HepG2 (cell line): ENCODE data around the gene GRK5. TPM values are rescaled to one million over a fixed set of nuclear protein-coding genes. Genes with fewer than 3 reads are reported as not detected.
A peak's percentile ranks its signal among the peaks of the same experiment; 100 is the strongest.

Source experiments
- CAMTA2 ChIP-seq: sonication (generic); formaldehyde crosslinking; IDR thresholded peaks from 2 replicates; pipeline ENCODE4 v1.4.0; 2020; ENCODE audit warnings: mild to moderate bottlenecking, missing genetic modification reagents, borderline replicate concordance
- CREB1 ChIP-seq, 2 experiments: fragments of 450-650 bp in 1 of 2; IDR thresholded peaks; 2 replicates each; pipeline ENCODE4 v1.6.1; 2016 to 2017; ENCODE audit warnings: control low read depth in 1 of 2, mild to moderate bottlenecking in 1 of 2, missing compliant biosample characterization in 1 of 2, missing genetic modification characterization in 1 of 2
- ETV5 ChIP-seq: IDR thresholded peaks from 2 replicates; pipeline ENCODE4 v1.6.1; 2018; ENCODE audit warnings: missing biosample characterization, missing genetic modification reagents, inconsistent platforms, borderline replicate concordance
- JDP2 ChIP-seq: sonication (generic); formaldehyde crosslinking; IDR thresholded peaks from 2 replicates; pipeline ENCODE4 v1.8.1; 2022; ENCODE audit warnings: missing genetic modification reagents, borderline replicate concordance
- KAT7 ChIP-seq: IDR thresholded peaks from 2 replicates; pipeline ENCODE4 v1.6.1; 2018; ENCODE audit warnings: borderline replicate concordance, missing compliant biosample characterization
- KAT8 ChIP-seq: IDR thresholded peaks from 2 replicates; pipeline ENCODE4 v1.6.1; 2016; ENCODE audit warnings: missing genetic modification reagents, missing compliant biosample characterization
- KLF11 ChIP-seq: IDR thresholded peaks from 2 replicates; pipeline ENCODE4 v1.6.1; 2016; ENCODE audit warnings: missing compliant biosample characterization
- MIER3 ChIP-seq: IDR thresholded peaks from 2 replicates; pipeline ENCODE4 v1.6.1; 2016; ENCODE audit warnings: missing compliant biosample characterization, borderline replicate concordance
- RARG ChIP-seq: sonication (generic); formaldehyde crosslinking; IDR thresholded peaks from 2 replicates; pipeline ENCODE4 v1.4.0; 2020; ENCODE audit warnings: low read depth, mild to moderate bottlenecking, missing genetic modification reagents
- RCOR2 ChIP-seq: IDR thresholded peaks from 2 replicates; pipeline ENCODE4 v1.6.1; 2016; ENCODE audit warnings: missing biosample characterization, missing genetic modification reagents
- SCMH1 ChIP-seq: sonication (generic); formaldehyde crosslinking; IDR thresholded peaks from 2 replicates; pipeline ENCODE4 v1.9.0; 2021; ENCODE audit warnings: missing genetic modification reagents, mild to moderate bottlenecking, borderline replicate concordance
- SOX5 ChIP-seq: IDR thresholded peaks from 2 replicates; pipeline ENCODE4 v1.6.1; 2016; ENCODE audit warnings: borderline replicate concordance
- SRSF4 ChIP-seq: fragments of 200-400 bp; formaldehyde crosslinking; IDR thresholded peaks from one replicate; pipeline ENCODE4 v1.6.1; 2018; ENCODE audit warnings: mild to moderate bottlenecking, low read depth, low read length, moderate library complexity; ENCODE audit not compliant: poor library complexity, severe bottlenecking
- ZNF12 ChIP-seq: sonication (generic); formaldehyde crosslinking; IDR thresholded peaks from 2 replicates; pipeline ENCODE4 v1.5.0; 2020; ENCODE audit warnings: missing genetic modification reagents
- ZNF446 ChIP-seq: sonication (generic); formaldehyde crosslinking; IDR thresholded peaks from 2 replicates; pipeline ENCODE4 v1.5.0; 2020; ENCODE audit warnings: mild to moderate bottlenecking, missing genetic modification reagents
- ZNF577 ChIP-seq: sonication (generic); formaldehyde crosslinking; IDR thresholded peaks from 2 replicates; pipeline ENCODE4 v1.4.0; 2020; ENCODE audit warnings: mild to moderate bottlenecking, low read depth, missing genetic modification reagents, borderline replicate concordance
- ZNF616 ChIP-seq: sonication (generic); formaldehyde crosslinking; IDR thresholded peaks from 2 replicates; pipeline ENCODE4 v1.5.0; 2020; ENCODE audit warnings: low read depth, mild to moderate bottlenecking, missing genetic modification reagents
- ZNF841 ChIP-seq: sonication (generic); formaldehyde crosslinking; IDR thresholded peaks from 2 replicates; pipeline ENCODE4 v1.8.1; 2023; ENCODE audit warnings: missing genetic modification reagents, borderline replicate concordance
- polyA plus RNA-seq, 8 experiments: library from polyadenylated mRNA; depleted of rRNA in 3 of 8; stranded (reverse) in 7 of 8; unstranded in 1 of 8; fragments of >200 nt; fragmentation: Illumina TruSeq in 4 of 8; extraction: Trizol in 4 of 8; gene quantifications; 2 replicates each; pipeline versions ENCODE4 v1.2.1 to v1.2.3, GENCODE V29; 2011 to 2016; ENCODE audit warnings: low read depth in 4 of 8, missing spikeins in 1 of 8, mixed read lengths in 1 of 8; ENCODE audit not compliant: insufficient read depth in 1 of 8
- total RNA-seq, 5 experiments: library from RNA; depleted of rRNA; stranded (reverse); fragments of >200 nt; fragmentation: Illumina TruSeq; extraction: Trizol; gene quantifications; 2 replicates each; pipeline ENCODE4 v1.2.3, GENCODE V29; 2016; ENCODE audit warnings: low read depth in 1 of 5
- TF ChIP-seq, protein P1 (sequence below): sonication (generic); formaldehyde crosslinking; IDR thresholded peaks from 2 replicates; pipeline ENCODE4 v1.5.0; 2020; ENCODE audit warnings: missing genetic modification reagents
- TF ChIP-seq, protein P2 (sequence below): sonication (generic); formaldehyde crosslinking; conservative IDR thresholded peaks from 2 replicates; pipeline ENCODE4 v1.4.0; 2020; ENCODE audit warnings: missing genetic modification reagents
- TF ChIP-seq, protein P3 (sequence below): sonication (generic); formaldehyde crosslinking; IDR thresholded peaks from 2 replicates; pipeline ENCODE4 v1.9.0; 2021; ENCODE audit warnings: missing genetic modification reagents, borderline replicate concordance
- TF ChIP-seq, protein P4 (sequence below): sonication (generic); formaldehyde crosslinking; IDR thresholded peaks from 2 replicates; pipeline ENCODE4 v1.8.0; 2022; ENCODE audit warnings: low read depth, missing genetic modification reagents
- TF ChIP-seq, protein P5 (sequence below): sonication (generic); formaldehyde crosslinking; IDR thresholded peaks from 2 replicates; pipeline ENCODE4 v1.5.0; 2020; ENCODE audit warnings: mild to moderate bottlenecking, missing genetic modification reagents, moderate library complexity

The GRK5 gene
- total and polyA plus RNA-seq, 2 of the 13 experiments (the other 11 are each of a cell fraction or from before 2014, with no cell fraction given) = 10.4 to 12.6 TPM

DNA sequence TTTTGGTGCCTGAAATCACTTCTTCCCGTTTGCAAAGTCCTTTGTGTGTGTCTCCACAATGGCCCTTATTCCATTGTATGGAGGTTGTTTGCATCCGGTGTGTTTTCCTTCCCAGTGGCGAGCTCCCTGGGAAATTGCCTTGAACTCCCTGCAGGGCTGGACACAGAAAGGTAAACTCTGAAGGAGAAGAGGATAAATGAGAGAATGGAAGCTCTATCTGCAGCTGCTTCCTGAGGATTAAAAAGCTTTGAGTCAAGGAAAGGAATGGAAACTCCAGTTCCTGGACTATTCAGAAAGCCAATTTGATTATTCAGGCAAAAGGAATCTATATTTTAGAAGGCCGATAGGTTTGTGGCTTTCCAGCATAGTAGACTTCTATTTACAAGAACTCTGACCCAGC is 4.4 kb upstream of the GRK5 start (continued):
- TF ChIP-seq, protein P1, sequence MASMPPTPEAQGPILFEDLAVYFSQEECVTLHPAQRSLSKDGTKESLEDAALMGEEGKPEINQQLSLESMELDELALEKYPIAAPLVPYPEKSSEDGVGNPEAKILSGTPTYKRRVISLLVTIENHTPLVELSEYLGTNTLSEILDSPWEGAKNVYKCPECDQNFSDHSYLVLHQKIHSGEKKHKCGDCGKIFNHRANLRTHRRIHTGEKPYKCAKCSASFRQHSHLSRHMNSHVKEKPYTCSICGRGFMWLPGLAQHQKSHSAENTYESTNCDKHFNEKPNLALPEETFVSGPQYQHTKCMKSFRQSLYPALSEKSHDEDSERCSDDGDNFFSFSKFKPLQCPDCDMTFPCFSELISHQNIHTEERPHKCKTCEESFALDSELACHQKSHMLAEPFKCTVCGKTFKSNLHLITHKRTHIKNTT (CRISPR knock-in tag) = no peak
- TF ChIP-seq RCOR2 (0 out of 2 replicates have a peak, but pooled peaks have one; percentile 34), SRSF4 (no peak), ZNF577 (CRISPR knock-in tag) (no peak), ZNF12 (no peak), RARG (no peak), MIER3 (no peak), ZNF616 (no peak), SCMH1 (CRISPR knock-in tag) (no peak), KLF11 (CRISPR knock-in tag) (no peak), ZNF841 (CRISPR knock-in tag) (no peak), KAT8 (CRISPR knock-in tag) (0 out of 2 replicates have a peak, but pooled peaks have one; percentile 27), ETV5 (peak; percentile 79; the same call in 1 of the 2 replicates), SOX5 (CRISPR knock-in tag) (peak; percentile 75; the same call in 1 of the 2 replicates), ZNF446 (CRISPR knock-in tag) (no peak), JDP2 (no peak), CAMTA2 (no peak), CREB1 (IDR thresholded peaks at IDR 0.05) (no peak), CREB1 (CRISPR knock-in tag; IDR thresholded peaks at IDR 0.05) (no peak), KAT7 (CRISPR knock-in tag) (no peak)
- TF ChIP-seq, protein P2, sequence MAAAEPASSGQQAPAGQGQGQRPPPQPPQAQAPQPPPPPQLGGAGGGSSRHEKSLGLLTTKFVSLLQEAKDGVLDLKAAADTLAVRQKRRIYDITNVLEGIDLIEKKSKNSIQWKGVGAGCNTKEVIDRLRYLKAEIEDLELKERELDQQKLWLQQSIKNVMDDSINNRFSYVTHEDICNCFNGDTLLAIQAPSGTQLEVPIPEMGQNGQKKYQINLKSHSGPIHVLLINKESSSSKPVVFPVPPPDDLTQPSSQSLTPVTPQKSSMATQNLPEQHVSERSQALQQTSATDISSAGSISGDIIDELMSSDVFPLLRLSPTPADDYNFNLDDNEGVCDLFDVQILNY (CRISPR knock-in tag) = no peak
- TF ChIP-seq, protein P3, sequence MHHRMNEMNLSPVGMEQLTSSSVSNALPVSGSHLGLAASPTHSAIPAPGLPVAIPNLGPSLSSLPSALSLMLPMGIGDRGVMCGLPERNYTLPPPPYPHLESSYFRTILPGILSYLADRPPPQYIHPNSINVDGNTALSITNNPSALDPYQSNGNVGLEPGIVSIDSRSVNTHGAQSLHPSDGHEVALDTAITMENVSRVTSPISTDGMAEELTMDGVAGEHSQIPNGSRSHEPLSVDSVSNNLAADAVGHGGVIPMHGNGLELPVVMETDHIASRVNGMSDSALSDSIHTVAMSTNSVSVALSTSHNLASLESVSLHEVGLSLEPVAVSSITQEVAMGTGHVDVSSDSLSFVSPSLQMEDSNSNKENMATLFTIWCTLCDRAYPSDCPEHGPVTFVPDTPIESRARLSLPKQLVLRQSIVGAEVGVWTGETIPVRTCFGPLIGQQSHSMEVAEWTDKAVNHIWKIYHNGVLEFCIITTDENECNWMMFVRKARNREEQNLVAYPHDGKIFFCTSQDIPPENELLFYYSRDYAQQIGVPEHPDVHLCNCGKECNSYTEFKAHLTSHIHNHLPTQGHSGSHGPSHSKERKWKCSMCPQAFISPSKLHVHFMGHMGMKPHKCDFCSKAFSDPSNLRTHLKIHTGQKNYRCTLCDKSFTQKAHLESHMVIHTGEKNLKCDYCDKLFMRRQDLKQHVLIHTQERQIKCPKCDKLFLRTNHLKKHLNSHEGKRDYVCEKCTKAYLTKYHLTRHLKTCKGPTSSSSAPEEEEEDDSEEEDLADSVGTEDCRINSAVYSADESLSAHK (CRISPR knock-in tag) = no peak
- TF ChIP-seq, protein P4, sequence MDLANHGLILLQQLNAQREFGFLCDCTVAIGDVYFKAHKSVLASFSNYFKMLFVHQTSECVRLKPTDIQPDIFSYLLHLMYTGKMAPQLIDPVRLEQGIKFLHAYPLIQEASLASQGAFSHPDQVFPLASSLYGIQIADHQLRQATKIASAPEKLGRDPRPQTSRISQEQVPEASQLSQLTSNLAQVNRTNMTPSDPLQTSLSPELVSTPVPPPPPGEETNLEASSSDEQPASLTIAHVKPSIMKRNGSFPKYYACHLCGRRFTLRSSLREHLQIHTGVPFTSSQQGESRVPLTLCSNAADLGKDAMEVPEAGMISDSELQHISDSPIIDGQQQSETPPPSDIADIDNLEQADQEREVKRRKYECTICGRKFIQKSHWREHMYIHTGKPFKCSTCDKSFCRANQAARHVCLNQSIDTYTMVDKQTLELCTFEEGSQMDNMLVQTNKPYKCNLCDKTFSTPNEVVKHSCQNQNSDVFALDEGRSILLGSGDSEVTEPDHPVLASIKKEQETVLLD = no peak
- TF ChIP-seq, protein P5, sequence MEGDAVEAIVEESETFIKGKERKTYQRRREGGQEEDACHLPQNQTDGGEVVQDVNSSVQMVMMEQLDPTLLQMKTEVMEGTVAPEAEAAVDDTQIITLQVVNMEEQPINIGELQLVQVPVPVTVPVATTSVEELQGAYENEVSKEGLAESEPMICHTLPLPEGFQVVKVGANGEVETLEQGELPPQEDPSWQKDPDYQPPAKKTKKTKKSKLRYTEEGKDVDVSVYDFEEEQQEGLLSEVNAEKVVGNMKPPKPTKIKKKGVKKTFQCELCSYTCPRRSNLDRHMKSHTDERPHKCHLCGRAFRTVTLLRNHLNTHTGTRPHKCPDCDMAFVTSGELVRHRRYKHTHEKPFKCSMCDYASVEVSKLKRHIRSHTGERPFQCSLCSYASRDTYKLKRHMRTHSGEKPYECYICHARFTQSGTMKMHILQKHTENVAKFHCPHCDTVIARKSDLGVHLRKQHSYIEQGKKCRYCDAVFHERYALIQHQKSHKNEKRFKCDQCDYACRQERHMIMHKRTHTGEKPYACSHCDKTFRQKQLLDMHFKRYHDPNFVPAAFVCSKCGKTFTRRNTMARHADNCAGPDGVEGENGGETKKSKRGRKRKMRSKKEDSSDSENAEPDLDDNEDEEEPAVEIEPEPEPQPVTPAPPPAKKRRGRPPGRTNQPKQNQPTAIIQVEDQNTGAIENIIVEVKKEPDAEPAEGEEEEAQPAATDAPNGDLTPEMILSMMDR = no peak
